GM19025 (cell line): Measurements from ENCODE around the gene FRMD4A.
"Not testable (repeated sequence)": the region's sequence is repeated elsewhere in the genome, so short reads cannot be mapped to it uniquely, and the experiment has no call there.

Source experiments
- ATAC-seq: cut with Tn5 transposase; IDR thresholded peaks from one replicate; pipeline ENCODE4 v1.9.1; 2021; ENCODE audit warnings: mild to moderate bottlenecking, low read depth, moderate library complexity; ENCODE audit not compliant: unreplicated experiment

FRMD4A gene

GRCh38 chr10:14116837-14117236, 213.9 kb downstream of the FRMD4A start:
- ATAC-seq, result no peak

DNA sequence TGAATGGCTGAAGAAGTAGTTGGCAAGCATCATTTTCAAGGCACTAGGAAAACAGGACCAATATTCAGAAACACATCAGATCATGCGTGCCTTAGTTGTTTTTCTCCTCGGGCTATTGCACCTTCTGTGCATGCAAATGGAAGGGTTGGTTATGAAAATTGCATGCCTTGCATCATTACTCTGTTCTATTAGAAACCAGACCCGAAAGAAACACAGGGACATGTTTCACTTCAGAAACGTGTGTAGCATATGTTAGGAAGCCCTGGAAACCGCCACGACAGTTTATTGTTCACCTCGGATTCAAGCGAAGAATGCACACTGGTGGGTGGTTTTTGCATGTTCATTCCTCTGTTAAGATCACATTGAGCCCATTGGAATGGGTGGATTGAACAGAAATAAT, 214.7 kb downstream of the FRMD4A start:
- no peak for ATAC-seq

DNA sequence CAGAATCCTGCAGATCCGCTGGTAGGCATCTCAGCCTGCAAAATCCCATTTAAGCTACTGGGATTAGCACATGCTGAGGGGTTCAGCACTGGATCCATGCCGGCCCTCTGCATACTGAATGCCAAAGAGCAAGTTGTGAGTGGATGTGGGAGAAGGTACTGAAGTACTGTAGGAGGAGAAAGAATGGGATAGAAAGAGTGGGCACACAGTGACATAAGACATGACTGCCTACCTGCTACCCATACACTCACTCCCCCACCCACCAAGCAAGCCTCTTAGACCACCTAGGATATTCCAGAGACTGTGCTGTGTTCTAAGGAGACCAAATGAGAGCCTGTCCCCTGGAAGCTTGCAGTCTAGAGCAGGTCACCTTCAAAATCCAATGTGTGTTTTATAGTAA, 215.9 kb downstream of the FRMD4A start:
- ATAC-seq, result no peak

DNA sequence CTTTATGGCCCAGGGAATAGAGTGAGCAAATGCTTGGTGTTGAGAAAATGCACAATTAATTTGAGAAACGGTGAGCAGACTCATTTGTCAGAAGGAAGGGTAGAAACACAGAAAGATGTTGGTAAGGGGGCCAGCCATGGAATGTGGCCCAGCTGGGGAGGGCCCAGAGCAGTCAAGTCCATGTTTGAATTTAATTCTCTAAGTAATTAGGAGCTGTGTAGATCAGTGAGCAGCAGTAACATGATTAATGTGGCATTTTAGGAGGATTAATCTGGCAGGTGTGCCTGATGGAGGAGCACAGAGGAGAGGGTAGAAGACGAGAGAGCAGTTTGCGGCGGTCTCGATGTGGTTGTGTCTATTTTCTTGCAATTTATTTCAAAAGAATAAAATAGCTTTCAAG, 218.7 kb downstream of the FRMD4A start:
- ATAC-seq, result no peak

- ATAC-seq, result no peak
Measured at GRCh38 chr10:14111208-14111607, 219.5 kb downstream of the FRMD4A start.

DNA sequence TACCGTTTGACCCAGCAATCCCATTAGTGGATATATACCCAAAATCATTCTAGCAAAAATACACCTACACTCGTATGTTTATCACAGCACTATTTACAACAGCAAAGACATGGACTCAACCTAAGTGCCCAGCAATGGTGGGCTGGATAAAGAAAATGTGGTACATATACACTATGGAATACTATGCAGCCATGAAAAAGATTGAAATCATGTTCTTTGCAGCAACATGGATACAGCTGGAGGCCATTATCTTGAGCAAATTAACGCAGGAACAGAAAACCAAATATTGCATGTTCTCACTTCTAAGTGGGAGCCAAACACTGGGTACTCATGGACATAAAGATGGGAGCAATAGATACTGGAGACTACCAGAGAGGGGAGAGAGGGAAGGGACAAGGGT, 223.9 kb downstream of the FRMD4A start:
- no peak for ATAC-seq

- no peak for ATAC-seq
Measured at GRCh38 chr10:14102056-14102455, 228.7 kb downstream of the FRMD4A start.

GRCh38 chr10:14099885-14100284, 230.8 kb downstream of the FRMD4A start:
- no peak for ATAC-seq

- ATAC-seq, result no peak
Measured at GRCh38 chr10:14093730-14094484, 236.8 kb downstream of the FRMD4A start.

- no peak for ATAC-seq
Measured at GRCh38 chr10:14092799-14093198, 237.9 kb downstream of the FRMD4A start.

GRCh38 chr10:14089556-14090292, 241.0 kb downstream of the FRMD4A start:
- no peak for ATAC-seq

GRCh38 chr10:14087566-14087965, 243.2 kb downstream of the FRMD4A start:
- no peak for ATAC-seq

DNA sequence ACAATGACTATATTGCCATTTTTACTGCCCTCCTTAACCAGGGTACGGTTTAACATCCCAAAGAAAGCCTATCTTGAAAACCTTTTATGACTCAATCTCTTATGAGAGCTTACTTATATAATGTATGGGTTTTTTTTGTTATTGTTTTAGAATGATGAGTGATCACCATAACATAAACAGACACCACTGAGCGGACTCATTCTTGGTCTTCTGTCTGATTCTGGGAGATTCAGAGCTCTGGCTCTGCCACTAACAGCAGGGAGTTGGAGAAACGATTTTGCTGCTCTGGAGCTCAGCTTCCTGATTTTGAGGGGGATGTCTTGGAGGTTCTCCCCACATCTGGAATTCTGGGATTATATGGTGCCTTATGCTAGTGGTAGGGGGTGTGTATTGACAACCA, 244.1 kb downstream of the FRMD4A start:
- ATAC-seq, result no peak

GRCh38 chr10:14084875-14085274, 245.8 kb downstream of the FRMD4A start:
- ATAC-seq, result no peak

DNA sequence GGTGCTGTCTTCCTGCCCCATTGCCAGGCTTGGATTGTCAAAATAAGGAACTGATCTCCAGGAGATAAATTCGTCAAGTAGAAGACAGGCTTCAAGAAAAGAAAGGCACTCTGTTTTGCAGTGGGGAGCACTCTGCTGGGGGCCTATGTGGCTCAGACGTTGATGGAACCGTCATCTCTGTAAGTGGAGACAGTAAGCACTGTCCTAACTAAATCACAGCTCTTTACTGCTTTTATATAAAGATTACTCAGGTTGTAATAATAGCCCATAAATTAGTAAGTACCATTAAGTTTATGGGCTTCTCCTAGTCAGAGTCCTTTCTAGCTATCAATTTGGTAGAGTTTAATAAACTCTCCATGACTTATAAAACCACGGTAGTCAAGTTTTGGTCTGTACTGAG, 249.9 kb downstream of the FRMD4A start:
- no peak for ATAC-seq

DNA sequence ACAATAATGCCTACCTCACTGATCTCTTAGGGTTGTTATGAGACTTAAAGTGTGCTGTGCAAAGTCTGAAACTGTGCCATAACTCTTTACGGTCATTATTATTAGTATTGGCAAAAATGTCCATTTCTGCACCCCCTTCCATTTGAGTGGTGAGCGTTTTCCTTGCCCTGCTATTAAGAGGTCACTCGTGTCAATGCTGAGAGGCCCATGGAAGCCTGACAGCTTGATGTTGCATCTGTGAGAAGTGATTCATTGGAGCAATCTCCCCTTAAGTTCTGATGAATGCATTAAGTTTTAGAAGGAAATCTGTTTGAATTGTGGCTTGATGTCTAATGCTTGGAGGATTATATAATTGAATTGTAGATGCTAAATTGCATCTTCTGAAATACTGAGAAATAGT, 253.3 kb downstream of the FRMD4A start:
- ATAC-seq, result no peak

GRCh38 chr10:14074062-14074884, 256.5 kb downstream of the FRMD4A start:
- ATAC-seq, result no peak

GRCh38 chr10:14072541-14072940, 258.2 kb downstream of the FRMD4A start:
- no peak for ATAC-seq

GRCh38 chr10:14071956-14072355, 258.8 kb downstream of the FRMD4A start:
- ATAC-seq, result no peak

- ATAC-seq, result no peak
Measured at GRCh38 chr10:14068601-14069250, 262.0 kb downstream of the FRMD4A start.

DNA sequence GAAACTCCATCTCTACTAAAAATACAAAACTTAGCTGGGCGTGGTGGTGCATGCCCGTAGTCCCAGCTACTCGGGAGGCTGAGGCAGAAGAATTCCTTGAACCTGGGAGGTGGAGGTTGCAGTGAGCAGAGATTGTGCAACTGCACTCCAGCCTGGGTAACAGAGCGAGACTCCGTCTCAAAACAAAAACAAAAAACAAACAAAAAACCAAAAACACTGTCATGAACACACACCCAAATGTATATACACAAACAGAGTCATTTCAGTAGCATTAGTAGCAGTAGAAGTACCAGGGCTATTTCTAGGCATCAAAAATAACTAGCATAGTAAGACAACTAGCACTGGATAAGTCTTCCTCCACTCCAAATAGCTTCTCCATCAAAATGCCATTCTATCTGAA, 263.1 kb downstream of the FRMD4A start:
- not testable (repeated sequence) for ATAC-seq
